GM23338 (cell line): ENCODE data around the gene GNAI2. TPM values are rescaled to one million over a fixed set of nuclear protein-coding genes. Genes with fewer than 3 reads are reported as not detected.

Source experiments
- ATAC-seq: fragments of 200-7000 bp; cut with Tn5 transposase; 3 replicates; pipeline ENCODE4 v1.9.1; 2020
- DNase-seq: peaks from one replicate; pipeline ENCODE4 v3.0.0-alpha.2; 2015; ENCODE audit warnings: low spot score
- H2AFZ ChIP-seq: fragments of 200-600 bp; sonication (generic); 2 replicates; pipeline ENCODE4 v1.8.0; 2016; ENCODE audit warnings: antibody characterized with exemption, mild to moderate bottlenecking, moderate library complexity
- H3F3A ChIP-seq: fragments of 200-600 bp; sonication (generic); replicated peaks from 2 replicates; pipeline ENCODE4 v1.8.0; 2017; ENCODE audit warnings: antibody characterized with exemption, mixed run types, low read depth
- H3K27ac ChIP-seq: fragments of 200-600 bp; sonication (generic); 2 replicates; pipeline ENCODE4 v1.6.1; 2016; ENCODE audit warnings: low read depth
- H3K27me3 ChIP-seq: fragments of 200-600 bp; sonication (generic); 2 replicates; pipeline ENCODE4 v1.8.0; 2016; ENCODE audit warnings: mild to moderate bottlenecking, mixed run types, moderate library complexity; ENCODE audit not compliant: insufficient read depth
- H3K36me3 ChIP-seq: fragments of 200-600 bp; sonication (generic); 2 replicates; pipeline ENCODE4 v1.8.0; 2016; ENCODE audit warnings: mild to moderate bottlenecking; ENCODE audit not compliant: insufficient read depth
- H3K4me1 ChIP-seq: fragments of 200-600 bp; sonication (generic); 2 replicates; pipeline ENCODE4 v1.8.0; 2016; ENCODE audit warnings: mild to moderate bottlenecking, moderate library complexity; ENCODE audit not compliant: insufficient read depth
- H3K4me2 ChIP-seq: fragments of 200-600 bp; sonication (generic); 2 replicates; pipeline ENCODE4 v1.7.1; 2017; ENCODE audit warnings: mixed run types
- H3K4me3 ChIP-seq: fragments of 200-600 bp; sonication (generic); 2 replicates; pipeline ENCODE4 v1.6.1; 2016; ENCODE audit warnings: mixed run types
- H3K79me2 ChIP-seq: fragments of 200-600 bp; sonication (generic); replicated peaks from 2 replicates; pipeline ENCODE4 v1.8.0; 2017; ENCODE audit warnings: mild to moderate bottlenecking; ENCODE audit not compliant: insufficient read depth
- H3K9me2 ChIP-seq: fragments of 200-600 bp; sonication (generic); 2 replicates; pipeline ENCODE4 v1.8.0; 2017; ENCODE audit not compliant: insufficient read depth
- H4K20me1 ChIP-seq: fragments of 200-600 bp; sonication (generic); replicated peaks from 2 replicates; pipeline ENCODE4 v1.8.0; 2017; ENCODE audit warnings: mild to moderate bottlenecking; ENCODE audit not compliant: insufficient read depth
- H3K27ac Mint-ChIP-seq: 2 replicates; pipeline ENCODE4 v1.8.0; 2020; ENCODE audit warnings: inconsistent platforms, mild to moderate bottlenecking, moderate library complexity, mixed read lengths
- H3K27me3 Mint-ChIP-seq: 3 replicates; pipeline ENCODE4 v1.8.0; 2022; ENCODE audit warnings: low read depth, mild to moderate bottlenecking, moderate library complexity, mixed read lengths, inconsistent platforms; ENCODE audit not compliant: insufficient read depth, poor library complexity
- H3K36me3 Mint-ChIP-seq: 3 replicates; pipeline ENCODE4 v1.8.0; 2021; ENCODE audit warnings: low read depth, mild to moderate bottlenecking, inconsistent platforms, moderate library complexity, mixed read lengths
- H3K4me1 Mint-ChIP-seq: 3 replicates; pipeline ENCODE4 v1.8.0; 2020; ENCODE audit warnings: mild to moderate bottlenecking, inconsistent platforms, mixed read lengths
- H3K4me3 Mint-ChIP-seq: 3 replicates; pipeline ENCODE4 v1.8.0; 2021; ENCODE audit warnings: moderate library complexity, mild to moderate bottlenecking, inconsistent platforms, mixed read lengths
- H3K9me3 Mint-ChIP-seq: 3 replicates; pipeline ENCODE4 v1.8.0; 2020; ENCODE audit warnings: moderate library complexity, mild to moderate bottlenecking, inconsistent platforms, mixed read lengths
- CREB1 ChIP-seq: fragments of 250-450 bp; sonication (Bioruptor Pico); IDR thresholded peaks from 2 replicates; pipeline ENCODE4 v1.5.0; 2020; ENCODE audit warnings: low read depth, mild to moderate bottlenecking, moderate library complexity
- CTCF ChIP-seq, 2 experiments: fragments of 200-600 bp in 1 of 2; sonication (generic) in 1 of 2; conservative IDR thresholded peaks; 2 replicates each; pipeline versions ENCODE4 v1.5.1 to v1.6.1; 2016 to 2017; ENCODE audit warnings: antibody characterized with exemption in 2 of 2, low read depth in 2 of 2, mild to moderate bottlenecking in 2 of 2, moderate library complexity in 1 of 2
- EZH2phosphoT487 ChIP-seq: fragments of 200-600 bp; sonication (generic); IDR thresholded peaks from one replicate; pipeline ENCODE4 v1.8.1; 2018; ENCODE audit warnings: antibody characterized with exemption; ENCODE audit not compliant: unreplicated experiment
- JUNB ChIP-seq: IDR thresholded peaks from one replicate; pipeline ENCODE4 v1.6.1; 2016; ENCODE audit warnings: antibody characterized with exemption; ENCODE audit not compliant: unreplicated experiment
- NANOG ChIP-seq: IDR thresholded peaks from 2 replicates; pipeline ENCODE4 v1.6.1; 2016; ENCODE audit warnings: antibody characterized with exemption, borderline replicate concordance
- REST ChIP-seq: IDR thresholded peaks from one replicate; pipeline ENCODE4 v1.6.1; 2018; ENCODE audit warnings: antibody characterized with exemption; ENCODE audit not compliant: unreplicated experiment
- STAT1 ChIP-seq: IDR thresholded peaks from one replicate; pipeline ENCODE4 v1.6.1; 2016; ENCODE audit warnings: antibody characterized with exemption; ENCODE audit not compliant: unreplicated experiment
- ZNF114 ChIP-seq: fragments of 250-450 bp; sonication (Bioruptor Pico); IDR thresholded peaks from 2 replicates; pipeline ENCODE4 v1.5.0; 2020; ENCODE audit warnings: mild to moderate bottlenecking, moderate library complexity
- ZNF331 ChIP-seq: fragments of 250-450 bp; sonication (Bioruptor Pico); IDR thresholded peaks from 2 replicates; pipeline ENCODE4 v1.5.0; 2020; ENCODE audit warnings: low read depth, mild to moderate bottlenecking, moderate library complexity
- polyA plus RNA-seq: library from polyadenylated mRNA; unstranded; fragments of >200 nt; fragmentation: Nextera tagmentation; extraction: Ambion mirVana; gene quantifications from 2 replicates; pipeline ENCODE4 v1.2.1, GENCODE V29; 2016
- total RNA-seq: library from RNA; depleted of rRNA; stranded (reverse); fragments of >200 nt; shearing (Covaris generic); gene quantifications from 2 replicates; pipeline ENCODE4 v1.2.3, GENCODE V29; 2014
- TF ChIP-seq, protein P1 (sequence below): fragments of 250-450 bp; sonication (Bioruptor Pico); IDR thresholded peaks from 2 replicates; pipeline ENCODE4 v1.5.0; 2020; ENCODE audit warnings: mild to moderate bottlenecking, moderate library complexity

Gene GNAI2
- total and polyA plus RNA-seq, 2 experiments from 2014 or later: 138 to 153 TPM

DNA sequence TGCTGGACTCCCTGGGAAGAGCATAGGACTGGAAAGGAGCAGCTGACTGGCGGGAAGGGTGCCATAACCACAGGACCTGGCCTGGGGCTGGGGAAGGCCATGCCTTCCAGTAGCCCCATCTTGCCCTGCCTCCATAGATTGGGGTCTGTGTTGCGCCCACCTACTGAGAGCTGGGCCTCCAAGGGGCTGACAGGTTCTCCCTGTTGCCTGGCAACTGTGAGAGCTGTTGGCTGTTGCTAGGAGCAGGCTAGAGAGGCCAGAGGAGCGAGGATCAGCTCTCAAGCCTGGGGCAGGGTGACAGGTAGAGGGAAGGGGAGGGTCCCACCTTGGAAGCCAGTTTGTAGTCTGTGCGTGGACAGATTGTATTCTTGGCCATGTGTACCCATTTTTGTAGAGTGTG, 2.8 kb upstream of the GNAI2 start (continued):
- TF ChIP-seq, protein P1, sequence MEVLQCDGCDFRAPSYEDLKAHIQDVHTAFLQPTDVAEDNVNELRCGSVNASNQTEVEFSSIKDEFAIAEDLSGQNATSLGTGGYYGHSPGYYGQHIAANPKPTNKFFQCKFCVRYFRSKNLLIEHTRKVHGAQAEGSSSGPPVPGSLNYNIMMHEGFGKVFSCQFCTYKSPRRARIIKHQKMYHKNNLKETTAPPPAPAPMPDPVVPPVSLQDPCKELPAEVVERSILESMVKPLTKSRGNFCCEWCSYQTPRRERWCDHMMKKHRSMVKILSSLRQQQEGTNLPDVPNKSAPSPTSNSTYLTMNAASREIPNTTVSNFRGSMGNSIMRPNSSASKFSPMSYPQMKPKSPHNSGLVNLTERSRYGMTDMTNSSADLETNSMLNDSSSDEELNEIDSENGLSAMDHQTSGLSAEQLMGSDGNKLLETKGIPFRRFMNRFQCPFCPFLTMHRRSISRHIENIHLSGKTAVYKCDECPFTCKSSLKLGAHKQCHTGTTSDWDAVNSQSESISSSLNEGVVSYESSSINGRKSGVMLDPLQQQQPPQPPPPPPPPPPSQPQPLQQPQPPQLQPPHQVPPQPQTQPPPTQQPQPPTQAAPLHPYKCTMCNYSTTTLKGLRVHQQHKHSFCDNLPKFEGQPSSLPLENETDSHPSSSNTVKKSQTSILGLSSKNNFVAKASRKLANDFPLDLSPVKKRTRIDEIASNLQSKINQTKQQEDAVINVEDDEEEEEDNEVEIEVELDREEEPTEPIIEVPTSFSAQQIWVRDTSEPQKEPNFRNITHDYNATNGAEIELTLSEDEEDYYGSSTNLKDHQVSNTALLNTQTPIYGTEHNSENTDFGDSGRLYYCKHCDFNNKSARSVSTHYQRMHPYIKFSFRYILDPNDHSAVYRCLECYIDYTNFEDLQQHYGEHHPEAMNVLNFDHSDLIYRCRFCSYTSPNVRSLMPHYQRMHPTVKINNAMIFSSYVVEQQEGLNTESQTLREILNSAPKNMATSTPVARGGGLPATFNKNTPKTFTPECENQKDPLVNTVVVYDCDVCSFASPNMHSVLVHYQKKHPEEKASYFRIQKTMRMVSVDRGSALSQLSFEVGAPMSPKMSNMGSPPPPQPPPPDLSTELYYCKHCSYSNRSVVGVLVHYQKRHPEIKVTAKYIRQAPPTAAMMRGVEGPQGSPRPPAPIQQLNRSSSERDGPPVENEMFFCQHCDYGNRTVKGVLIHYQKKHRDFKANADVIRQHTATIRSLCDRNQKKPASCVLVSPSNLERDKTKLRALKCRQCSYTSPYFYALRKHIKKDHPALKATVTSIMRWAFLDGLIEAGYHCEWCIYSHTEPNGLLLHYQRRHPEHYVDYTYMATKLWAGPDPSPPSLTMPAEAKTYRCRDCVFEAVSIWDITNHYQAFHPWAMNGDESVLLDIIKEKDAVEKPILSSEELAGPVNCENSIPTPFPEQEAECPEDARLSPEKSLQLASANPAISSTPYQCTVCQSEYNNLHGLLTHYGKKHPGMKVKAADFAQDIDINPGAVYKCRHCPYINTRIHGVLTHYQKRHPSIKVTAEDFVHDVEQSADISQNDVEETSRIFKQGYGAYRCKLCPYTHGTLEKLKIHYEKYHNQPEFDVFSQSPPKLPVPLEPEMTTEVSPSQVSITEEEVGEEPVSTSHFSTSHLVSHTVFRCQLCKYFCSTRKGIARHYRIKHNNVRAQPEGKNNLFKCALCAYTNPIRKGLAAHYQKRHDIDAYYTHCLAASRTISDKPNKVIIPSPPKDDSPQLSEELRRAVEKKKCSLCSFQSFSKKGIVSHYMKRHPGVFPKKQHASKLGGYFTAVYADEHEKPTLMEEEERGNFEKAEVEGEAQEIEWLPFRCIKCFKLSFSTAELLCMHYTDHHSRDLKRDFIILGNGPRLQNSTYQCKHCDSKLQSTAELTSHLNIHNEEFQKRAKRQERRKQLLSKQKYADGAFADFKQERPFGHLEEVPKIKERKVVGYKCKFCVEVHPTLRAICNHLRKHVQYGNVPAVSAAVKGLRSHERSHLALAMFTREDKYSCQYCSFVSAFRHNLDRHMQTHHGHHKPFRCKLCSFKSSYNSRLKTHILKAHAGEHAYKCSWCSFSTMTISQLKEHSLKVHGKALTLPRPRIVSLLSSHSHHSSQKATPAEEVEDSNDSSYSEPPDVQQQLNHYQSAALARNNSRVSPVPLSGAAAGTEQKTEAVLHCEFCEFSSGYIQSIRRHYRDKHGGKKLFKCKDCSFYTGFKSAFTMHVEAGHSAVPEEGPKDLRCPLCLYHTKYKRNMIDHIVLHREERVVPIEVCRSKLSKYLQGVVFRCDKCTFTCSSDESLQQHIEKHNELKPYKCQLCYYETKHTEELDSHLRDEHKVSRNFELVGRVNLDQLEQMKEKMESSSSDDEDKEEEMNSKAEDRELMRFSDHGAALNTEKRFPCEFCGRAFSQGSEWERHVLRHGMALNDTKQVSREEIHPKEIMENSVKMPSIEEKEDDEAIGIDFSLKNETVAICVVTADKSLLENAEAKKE (CRISPR knock-in tag): no peak
- TF ChIP-seq STAT1: no peak
- no peak for TF ChIP-seq CTCF (conservative IDR thresholded peaks at IDR 0.05; ENCODE audit: low read depth in 2 of 2)

DNA sequence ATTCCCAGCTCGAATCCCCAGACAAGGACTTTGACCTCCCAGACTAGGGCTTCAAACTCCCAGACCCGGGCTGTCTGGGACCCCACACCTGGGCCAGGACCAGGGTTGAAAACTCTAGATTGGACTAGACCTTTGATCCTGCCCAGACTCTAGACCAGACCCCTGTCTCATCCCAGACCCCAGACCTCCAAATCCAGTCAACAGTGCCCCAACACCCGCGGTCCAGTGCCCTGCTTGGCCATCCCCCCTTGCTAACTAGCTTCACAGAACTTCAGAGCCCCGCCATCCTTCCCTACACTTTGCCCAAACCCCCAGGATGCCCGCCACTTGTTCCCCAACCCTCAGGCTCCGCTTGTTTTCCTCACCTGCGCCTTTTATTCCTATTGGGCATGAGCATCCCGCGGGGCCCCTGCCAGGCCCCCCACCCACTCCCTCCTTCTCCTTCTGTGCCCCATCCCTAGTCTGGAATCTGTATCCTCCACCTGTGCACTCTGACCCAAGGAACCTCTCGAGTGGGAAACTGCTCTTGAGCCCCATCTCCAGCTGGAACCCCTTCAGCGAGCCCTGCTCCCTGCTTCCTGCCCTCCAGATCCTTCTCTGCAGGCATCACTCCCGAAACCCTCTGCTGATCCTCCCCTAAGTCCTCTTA, 604 bp downstream of the GNAI2 start:
- Mint-ChIP-seq H3K36me3 (no peaks in the 10 kb centered on the region; the same call in 2 of the 3 replicates), H3K9me3 (no peaks in the 10 kb centered on the region), H3K27me3 (peaks cover 16% of the 10 kb centered on the region), H3K27ac (peak overlapping the region; percentile 93), H3K4me1 (peaks cover 52% of the 10 kb centered on the region), H3K4me3 (peak overlapping the region; percentile 97)
- Histone ChIP-seq H4K20me1 (peaks cover 32% of the 10 kb centered on the region), H3F3A (peaks cover 35% of the 10 kb centered on the region), H2AFZ (no peak overlapping the region), H3K4me2 (peak overlapping the region; percentile 84), H3K9me2 (no peaks in the 10 kb centered on the region), H3K36me3 (no peaks in the 10 kb centered on the region), H3K4me3 (peak overlapping the region; percentile 90), H3K27ac (peak overlapping the region; percentile 90), H3K4me1 (peaks cover 47% of the 10 kb centered on the region), H3K27me3 (no peaks in the 10 kb centered on the region), H3K79me2 (peaks cover 55% of the 10 kb centered on the region)
- no peak for DNase-seq
- ATAC-seq: no peak
- TF ChIP-seq CTCF (conservative IDR thresholded peaks at IDR 0.05; ENCODE audit: low read depth in 2 of 2) (no peak), EZH2phosphoT487 (no peak), ZNF331 (CRISPR knock-in tag) (no peak), ZNF114 (no peak), CREB1 (CRISPR knock-in tag) (no peak), STAT1 (no peak), REST (no peak), NANOG (no peak), JUNB (no peak)
